SK-N-SH treated with all-trans-retinoic acid at 6 μM for 48 hours (cell line): ENCODE measurements around the gene OR51B5.

Experiments
- ARNTL ChIP-seq: fragments of 450-650 bp; formaldehyde crosslinking; IDR thresholded peaks from 2 replicates; pipeline ENCODE4 v1.5.0; 2020; ENCODE audit warnings: low read depth, mild to moderate bottlenecking, moderate library complexity, borderline replicate concordance
- ESRRG ChIP-seq: fragments of 250-450 bp; sonication (Bioruptor Pico); IDR thresholded peaks from 2 replicates; pipeline ENCODE4 v1.6.1; 2021; ENCODE audit warnings: mild to moderate bottlenecking
- ISL1 ChIP-seq: fragments of 250-450 bp; sonication (Bioruptor Pico); IDR thresholded peaks from 2 replicates; pipeline ENCODE4 v2.1.2; 2022; ENCODE audit warnings: mild to moderate bottlenecking, moderate library complexity
- PATZ1 ChIP-seq: fragments of 250-450 bp; sonication (Bioruptor Pico); IDR thresholded peaks from 2 replicates; pipeline ENCODE4 v1.8.0; 2020; ENCODE audit warnings: mild to moderate bottlenecking, moderate library complexity, borderline replicate concordance
- POU6F1 ChIP-seq: fragments of 250-450 bp; sonication (Bioruptor Pico); IDR thresholded peaks from 2 replicates; pipeline ENCODE4 v1.8.0; 2021; ENCODE audit warnings: low read depth, mild to moderate bottlenecking, moderate library complexity, borderline replicate concordance
- PPARA ChIP-seq: fragments of 250-450 bp; sonication (Bioruptor Pico); IDR thresholded peaks from 2 replicates; pipeline ENCODE4 v1.5.0; 2020; ENCODE audit warnings: mild to moderate bottlenecking, borderline replicate concordance
- SNAI2 ChIP-seq: fragments of 250-450 bp; sonication (Bioruptor Pico); IDR thresholded peaks from 2 replicates; pipeline ENCODE4 v1.5.0; 2020; ENCODE audit warnings: mild to moderate bottlenecking, moderate library complexity
- TCF4 ChIP-seq: fragments of 250-450 bp; sonication (Bioruptor Pico); IDR thresholded peaks from 2 replicates; pipeline ENCODE4 v1.8.0; 2021; ENCODE audit warnings: mild to moderate bottlenecking, moderate library complexity, borderline replicate concordance
- TSHZ2 ChIP-seq: fragments of 250-450 bp; sonication (Bioruptor Pico); IDR thresholded peaks from 2 replicates; pipeline ENCODE4 v1.5.0; 2020; ENCODE audit warnings: mild to moderate bottlenecking, moderate library complexity
- ZFP3 ChIP-seq: fragments of 250-450 bp; sonication (Bioruptor Pico); IDR thresholded peaks from 2 replicates; pipeline ENCODE4 v1.5.0; 2020; ENCODE audit warnings: mild to moderate bottlenecking, moderate library complexity
- ZFP30 ChIP-seq: fragments of 450-650 bp; formaldehyde crosslinking; IDR thresholded peaks from 2 replicates; pipeline ENCODE4 v1.5.0; 2022; ENCODE audit warnings: mild to moderate bottlenecking, moderate library complexity
- ZNF565 ChIP-seq: fragments of 450-650 bp; formaldehyde crosslinking; conservative IDR thresholded peaks from 2 replicates; pipeline ENCODE4 v1.5.0; 2020; ENCODE audit warnings: low read depth, mild to moderate bottlenecking, moderate library complexity
- ZNF70 ChIP-seq: fragments of 450-650 bp; formaldehyde crosslinking; IDR thresholded peaks from 2 replicates; pipeline ENCODE4 v1.5.0; 2020; ENCODE audit warnings: mild to moderate bottlenecking, moderate library complexity

GRCh38 chr11:5335170-5335569 is 8.2 kb downstream of the OR51B5 start:
- TF ChIP-seq PATZ1 (CRISPR knock-in tag) (no peak), ZNF565 (CRISPR knock-in tag) (no peak), ZFP3 (CRISPR knock-in tag) (no peak), TCF4 (CRISPR knock-in tag) (no peak), TSHZ2 (no peak), SNAI2 (CRISPR knock-in tag) (no peak), ARNTL (CRISPR knock-in tag) (no peak), ZFP30 (no peak), ISL1 (CRISPR knock-in tag) (no peak), ZNF70 (CRISPR knock-in tag) (no peak), PPARA (CRISPR knock-in tag) (no peak), ESRRG (CRISPR knock-in tag) (no peak), POU6F1 (CRISPR knock-in tag) (no peak)
